NCI-H82 treated with DMSO at 0.1 percent for 48 hours (cell line): ENCODE measurements around the gene GPC3.

Source experiments
- DNase-seq: peaks from one replicate; lab custom pipeline; 2025; ENCODE audit not compliant: unreplicated experiment; lab: John Stamatoyannopoulos, UW

Gene GPC3

DNA sequence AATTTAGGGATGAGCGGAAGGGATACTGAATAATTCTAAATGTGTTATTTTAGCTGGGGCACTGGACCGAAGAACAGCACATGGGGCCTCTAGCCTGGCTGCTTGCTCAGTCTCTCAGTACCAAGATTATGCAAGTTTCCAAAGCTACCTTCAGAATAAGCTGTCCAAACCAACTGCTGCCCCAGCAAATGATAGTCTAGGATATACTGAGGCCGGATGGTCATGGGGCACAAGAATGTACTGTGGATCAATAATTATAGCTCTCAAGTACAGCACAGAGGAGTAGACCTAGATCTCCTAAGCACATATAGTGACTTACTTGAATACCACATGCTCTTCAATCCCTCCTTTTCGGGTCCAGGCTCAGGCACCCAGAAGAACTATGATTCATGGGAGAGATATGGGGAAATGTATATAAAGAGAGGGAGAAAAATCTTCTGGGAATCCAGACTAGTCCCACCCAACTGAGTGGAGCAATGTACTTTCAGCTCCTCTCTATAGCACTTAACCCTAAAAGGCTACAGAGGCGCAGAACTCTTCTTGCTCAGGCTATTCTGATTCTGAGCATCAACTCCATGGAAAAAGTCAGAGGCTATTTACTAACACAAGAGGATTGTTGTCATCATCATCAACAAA lies 409.8 kb downstream of the GPC3 start:
- no peak for DNase-seq

GRCh38 chrX:133574716-133575115 lies 410.7 kb downstream of the GPC3 start:
- no peak for DNase-seq

DNA sequence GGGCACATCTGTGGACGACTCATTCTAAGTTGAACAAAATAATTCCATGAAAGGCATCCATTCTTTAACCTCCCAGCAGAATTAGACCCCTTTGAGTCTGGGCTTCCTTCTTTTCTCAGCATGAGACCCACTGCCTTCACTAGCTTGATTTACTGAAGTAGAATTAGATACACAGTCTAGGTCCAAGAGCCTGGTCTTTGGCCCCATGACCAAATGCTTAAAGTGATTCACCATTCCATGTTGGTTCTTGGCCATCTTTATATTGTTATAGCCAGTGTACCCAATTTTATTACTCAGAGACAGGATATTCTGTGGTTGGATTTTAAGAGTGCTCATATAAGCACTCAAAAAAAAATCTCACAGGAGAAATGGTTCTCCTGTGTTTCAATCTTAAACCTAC lies 414.8 kb downstream of the GPC3 start:
- no peak for DNase-seq

- no peak for DNase-seq
Measured at GRCh38 chrX:133569217-133569616, 416.2 kb downstream of the GPC3 start.

DNA sequence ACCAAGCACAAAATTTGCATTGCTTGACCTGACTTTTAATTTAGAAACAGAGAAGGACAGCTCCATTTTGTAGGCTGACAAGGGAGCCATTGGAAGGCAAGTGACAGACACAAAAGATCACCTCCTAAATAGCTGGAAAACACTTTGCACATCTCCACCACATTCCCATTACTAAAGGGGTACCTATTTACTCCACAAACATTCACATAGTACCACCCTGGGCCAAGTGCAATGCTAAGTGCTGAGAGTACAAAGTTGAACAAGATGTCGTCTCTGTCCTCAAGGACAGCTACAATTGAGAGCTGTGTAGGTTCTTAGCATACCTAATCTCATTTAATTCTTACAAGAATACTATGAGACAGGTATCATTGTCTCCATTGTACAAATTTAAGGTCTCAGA lies 417.3 kb downstream of the GPC3 start:
- DNase-seq, result no peak

DNA sequence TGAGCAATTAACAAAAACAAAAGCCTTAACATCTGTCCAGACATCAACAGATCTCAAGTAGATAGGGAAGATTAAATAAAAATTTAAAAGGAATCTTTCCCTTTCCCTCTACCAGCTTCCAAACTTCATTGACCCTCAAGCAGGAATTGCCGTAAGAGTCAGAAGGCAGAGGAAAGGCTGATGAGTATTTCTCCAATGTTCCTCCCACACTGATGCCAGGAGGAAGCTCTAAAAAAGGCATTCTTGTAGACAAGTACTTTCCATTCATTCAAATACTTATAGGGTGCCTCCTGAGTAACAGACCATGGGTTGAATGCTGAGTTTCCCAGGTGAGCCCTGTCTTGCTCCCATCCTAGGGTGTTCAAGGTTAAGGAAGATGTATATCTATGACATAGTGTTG lies 418.5 kb downstream of the GPC3 start:
- DNase-seq, result no peak

- DNase-seq, result no peak
Measured at GRCh38 chrX:133563705-133564104, 421.7 kb downstream of the GPC3 start.

GRCh38 chrX:133561251-133561650 lies 424.1 kb downstream of the GPC3 start:
- DNase-seq, result no peak

GRCh38 chrX:133559909-133560308 lies 425.5 kb downstream of the GPC3 start:
- no peak for DNase-seq

DNA sequence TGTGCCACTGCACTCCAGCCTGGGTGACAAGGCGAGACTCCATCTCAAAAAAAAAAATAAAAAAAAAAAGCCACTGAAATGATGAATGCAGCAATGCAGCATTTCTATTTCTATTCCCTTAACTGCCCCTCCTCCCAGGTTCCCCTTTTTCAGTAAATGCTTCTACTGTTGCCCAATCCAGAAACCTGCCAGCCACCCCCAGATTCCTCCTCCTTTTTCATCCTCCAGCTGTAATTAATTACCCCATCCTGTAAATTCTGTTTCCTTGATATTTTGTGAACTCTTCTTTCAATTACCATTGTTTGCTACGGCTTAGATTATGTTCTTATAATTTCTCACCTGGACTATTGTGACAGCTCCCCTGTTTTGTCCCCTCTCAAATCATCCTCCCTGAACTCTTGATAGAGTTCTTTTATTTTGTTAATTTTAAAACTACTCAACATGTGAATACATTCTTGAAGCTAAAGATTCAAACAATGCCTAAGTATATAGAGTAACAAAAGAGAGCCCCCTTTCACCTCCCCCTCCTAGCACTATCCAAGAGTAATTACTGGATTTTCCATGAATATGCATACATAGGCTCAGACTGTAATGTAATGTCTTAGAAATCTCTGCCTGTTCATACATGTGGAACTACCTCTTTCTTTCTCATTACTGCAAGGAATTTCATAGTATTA lies 429.5 kb downstream of the GPC3 start:
- no peak for DNase-seq

GRCh38 chrX:133550665-133551485 lies 434.5 kb downstream of the GPC3 start:
- DNase-seq, result no peak

DNA sequence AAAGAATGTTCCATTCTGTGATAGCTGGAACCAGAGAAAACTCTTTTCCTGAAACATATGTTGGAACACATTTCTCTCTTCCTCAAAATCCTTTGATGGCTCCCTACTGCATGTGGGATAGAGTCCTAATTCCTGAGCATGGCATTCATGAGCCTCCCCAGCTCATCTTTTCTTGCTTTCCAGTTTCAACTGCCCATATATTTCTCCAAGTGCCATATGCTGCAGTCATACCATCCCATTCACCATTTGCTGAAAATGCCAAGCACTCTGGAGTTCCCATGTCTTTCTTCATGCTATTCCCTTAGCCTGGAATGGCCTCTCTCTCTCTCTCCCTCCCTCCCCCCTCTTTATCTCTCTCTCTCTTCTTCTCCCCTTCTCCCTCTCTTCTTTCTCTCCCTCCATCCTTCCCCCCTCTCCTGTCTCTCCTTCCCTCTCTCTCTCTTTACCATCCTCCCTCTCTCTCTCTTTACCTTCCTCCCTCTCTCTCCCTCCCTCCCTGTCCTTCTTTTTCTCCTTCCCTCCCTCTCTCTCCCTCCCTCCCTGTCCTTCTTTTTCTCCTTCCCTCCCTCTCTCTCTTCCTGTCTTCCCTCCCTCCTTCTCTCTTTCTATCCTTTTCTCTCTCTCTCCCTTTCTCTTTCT lies 436.0 kb downstream of the GPC3 start:
- no peak for DNase-seq

DNA sequence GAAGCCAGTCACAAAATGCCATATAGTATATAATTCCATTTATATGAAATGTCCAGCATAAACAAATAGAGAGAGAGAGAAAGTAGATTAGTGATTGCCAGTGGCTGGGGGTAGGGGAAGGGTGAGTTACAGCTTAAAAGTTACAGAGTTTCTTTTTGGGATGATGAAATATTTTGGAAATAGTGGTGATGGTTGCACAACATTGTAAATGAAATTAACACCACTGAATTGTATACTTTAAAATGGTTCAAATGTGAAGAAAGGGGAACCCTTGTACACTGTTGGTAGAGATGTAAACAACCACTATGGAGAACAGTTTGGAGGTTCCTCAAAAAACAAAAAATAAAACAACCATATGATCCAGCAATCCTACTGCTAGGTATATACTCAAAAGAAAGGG lies 439.0 kb downstream of the GPC3 start:
- DNase-seq, result no peak

- DNase-seq, result no peak
Measured at GRCh38 chrX:133544778-133545177, 440.6 kb downstream of the GPC3 start.

DNA sequence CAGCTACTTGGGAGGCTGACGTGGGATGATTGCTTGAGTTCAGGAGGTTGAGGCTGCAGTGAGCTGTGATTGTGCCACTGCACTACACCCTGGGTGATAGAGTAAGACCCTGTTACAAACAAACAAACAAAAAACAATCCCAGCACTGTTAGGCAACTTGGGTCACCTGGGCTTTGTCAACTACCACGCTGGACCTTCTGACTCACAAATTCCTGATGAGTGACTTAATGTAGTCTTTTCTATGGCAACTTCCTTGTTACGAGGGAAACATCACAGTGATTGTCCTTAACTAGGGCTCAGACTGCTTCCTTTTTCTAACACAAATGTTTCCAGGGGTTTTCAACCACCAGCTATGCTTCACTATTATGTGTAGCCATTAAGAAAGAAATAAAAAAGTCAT lies 441.3 kb downstream of the GPC3 start:
- DNase-seq, result no peak

- DNase-seq, result no peak
Measured at GRCh38 chrX:133543654-133544053, 441.7 kb downstream of the GPC3 start.

DNA sequence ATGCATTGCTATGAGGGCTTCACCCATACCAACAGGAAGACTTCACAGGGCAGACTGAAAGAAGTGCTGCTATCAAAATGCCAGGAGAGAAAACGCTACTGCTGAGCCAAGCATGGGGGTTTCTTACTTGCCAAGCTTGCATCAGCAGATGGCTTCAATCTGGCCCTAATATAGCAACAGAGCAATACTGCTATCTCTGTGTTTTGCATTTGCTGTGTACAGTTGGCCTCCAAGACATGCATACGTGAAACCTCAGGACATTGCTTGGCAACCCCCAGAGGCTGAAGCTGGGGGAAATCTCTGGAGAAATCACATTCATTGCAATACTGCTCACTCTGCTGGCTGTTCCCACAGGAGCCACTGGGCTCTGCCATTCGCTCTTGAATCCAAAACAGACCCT lies 442.9 kb downstream of the GPC3 start:
- DNase-seq, result no peak

DNA sequence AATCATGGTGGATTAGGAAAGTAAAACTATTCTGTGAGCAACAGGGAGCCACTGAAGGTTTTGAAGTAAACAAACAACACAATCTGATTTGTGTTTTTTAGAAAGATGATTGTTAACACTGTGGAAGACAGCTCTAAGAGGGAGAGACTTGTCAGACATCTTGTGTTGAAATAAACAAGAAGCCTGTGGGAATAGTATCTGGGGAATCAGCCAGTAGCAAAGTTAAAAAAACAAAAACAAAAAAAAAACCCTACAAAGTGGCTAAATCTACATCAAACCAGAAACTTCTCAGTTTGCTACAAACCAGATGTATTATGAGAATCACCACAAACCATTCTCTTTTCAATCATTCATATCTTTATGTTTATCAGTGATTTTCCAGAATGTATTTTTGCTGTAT lies 444.4 kb downstream of the GPC3 start:
- DNase-seq, result no peak

- DNase-seq, result no peak
Measured at GRCh38 chrX:133538148-133538547, 447.2 kb downstream of the GPC3 start.

- DNase-seq, result no peak
Measured at GRCh38 chrX:133537142-133537541, 448.3 kb downstream of the GPC3 start.

GRCh38 chrX:133535066-133535465 lies 450.3 kb downstream of the GPC3 start:
- no peak for DNase-seq

DNA sequence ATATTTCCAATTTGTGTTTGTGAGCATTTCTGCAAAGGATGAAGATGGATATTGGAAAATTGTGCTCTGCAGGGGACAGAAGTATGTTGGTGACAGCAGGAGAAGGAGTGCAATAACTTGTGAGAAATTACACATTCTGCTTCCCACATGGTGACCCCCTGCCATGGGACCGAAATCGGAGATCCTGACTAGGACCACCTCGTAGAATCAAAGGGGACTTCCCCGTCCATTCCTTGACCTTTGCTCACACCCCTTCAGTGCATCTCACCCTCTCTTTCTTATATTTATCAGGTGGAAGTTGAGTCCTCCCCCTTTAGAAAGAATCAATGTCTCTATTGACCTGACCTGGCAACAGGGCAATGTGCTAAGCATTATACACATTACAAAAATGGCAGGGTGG lies 451.2 kb downstream of the GPC3 start:
- DNase-seq, result no peak
